HEK293 (cell line): ENCODE measurements around the gene KDM4B.

Source experiments
- CTCF ChIA-PET: fragments of 350-600 bp; formaldehyde crosslinking; extraction: SDS; loops from one replicate; lab custom pipeline; 2021; ENCODE audit warnings: antibody characterized with exemption; lab: Yijun Ruan, JAX
- POLR2A ChIA-PET: fragments of 300-600 bp; formaldehyde crosslinking; extraction: SDS; loops from one replicate; lab custom pipeline; 2020; ENCODE audit warnings: antibody characterized with exemption, inconsistent platforms; lab: Yijun Ruan, JAX
- H3K27ac ChIP-seq: fragments of 200-500 bp; sonication (Bioruptor generic); 2 replicates; pipeline ENCODE4 v1.5.1; 2014; ENCODE audit warnings: low read depth, low read length, control low read depth, inconsistent platforms; ENCODE audit errors: extremely low read depth
- H3K36me3 ChIP-seq, 2 experiments: fragments of 200-500 bp in 1 of 2; sonication (Bioruptor generic) in 1 of 2; 1 replicate in 1 of 2; 2 replicates in 1 of 2; pipeline ENCODE4 v1.5.1; 2014 to 2017; ENCODE audit warnings: inconsistent platforms in 2 of 2, low read length in 2 of 2; ENCODE audit not compliant: control insufficient read depth in 2 of 2, insufficient read depth in 1 of 2
- H3K4me1 ChIP-seq: fragments of 200-500 bp; sonication (Bioruptor generic); 2 replicates; pipeline ENCODE4 v1.5.1; 2014; ENCODE audit warnings: mild to moderate bottlenecking, low read length, inconsistent platforms; ENCODE audit not compliant: control insufficient read depth, insufficient read depth
- H3K4me3 ChIP-seq: 2 replicates; pipeline ENCODE4 v1.5.1; 2011; ENCODE audit warnings: low read depth, mild to moderate bottlenecking, control low read depth, low read length, moderate library complexity
- H3K9me3 ChIP-seq: fragments of 200-500 bp; sonication (Bioruptor generic); 2 replicates; pipeline ENCODE4 v1.5.1; 2014; ENCODE audit warnings: low read depth, low read length, inconsistent platforms; ENCODE audit not compliant: control insufficient read depth, insufficient read depth
- GLIS2 ChIP-seq: fragments of 450-650 bp; formaldehyde crosslinking; IDR thresholded peaks from 2 replicates; pipeline ENCODE4 v1.5.1; 2016; ENCODE audit warnings: missing biosample characterization, missing genetic modification characterization
- PATZ1 ChIP-seq: fragments of 450-650 bp; formaldehyde crosslinking; IDR thresholded peaks from 2 replicates; pipeline ENCODE4 v1.5.1; 2016; ENCODE audit warnings: missing biosample characterization, missing genetic modification characterization
- YY2 ChIP-seq: fragments of 450-650 bp; formaldehyde crosslinking; IDR thresholded peaks from 2 replicates; pipeline ENCODE4 v1.5.1; 2016; ENCODE audit warnings: missing biosample characterization, missing genetic modification characterization
- ZBTB20 ChIP-seq: fragments of 450-650 bp; formaldehyde crosslinking; IDR thresholded peaks from 2 replicates; pipeline ENCODE4 v1.5.1; 2016; ENCODE audit warnings: missing biosample characterization, missing genetic modification characterization
- ZBTB21 ChIP-seq: fragments of 450-650 bp; formaldehyde crosslinking; IDR thresholded peaks from 2 replicates; pipeline ENCODE4 v1.5.1; 2017; ENCODE audit warnings: missing biosample characterization, missing genetic modification characterization
- ZBTB7A ChIP-seq: fragments of 450-650 bp; formaldehyde crosslinking; IDR thresholded peaks from 2 replicates; pipeline ENCODE4 v1.5.1; 2016; ENCODE audit warnings: low read depth, missing biosample characterization, missing genetic modification characterization
- ZFHX2 ChIP-seq: fragments of 450-650 bp; formaldehyde crosslinking; conservative IDR thresholded peaks from 2 replicates; pipeline ENCODE4 v1.5.1; 2016; ENCODE audit warnings: missing biosample characterization, missing genetic modification characterization
- ZFP69B ChIP-seq: fragments of 450-650 bp; formaldehyde crosslinking; IDR thresholded peaks from 2 replicates; pipeline ENCODE4 v1.5.1; 2016; ENCODE audit warnings: missing biosample characterization, missing genetic modification characterization
- ZNF324 ChIP-seq: fragments of 450-650 bp; formaldehyde crosslinking; IDR thresholded peaks from 2 replicates; pipeline ENCODE4 v1.5.1; 2016; ENCODE audit warnings: missing biosample characterization, missing genetic modification characterization
- ZNF335 ChIP-seq: fragments of 450-650 bp; formaldehyde crosslinking; conservative IDR thresholded peaks from 2 replicates; pipeline ENCODE4 v1.5.1; 2016; ENCODE audit warnings: missing biosample characterization, missing genetic modification characterization
- ZNF600 ChIP-seq: fragments of 450-650 bp; formaldehyde crosslinking; IDR thresholded peaks from 2 replicates; pipeline ENCODE4 v1.5.1; 2016; ENCODE audit warnings: missing biosample characterization, missing genetic modification characterization
- ZNF670 ChIP-seq: fragments of 450-650 bp; formaldehyde crosslinking; IDR thresholded peaks from 2 replicates; pipeline ENCODE4 v1.5.1; 2016; ENCODE audit warnings: missing biosample characterization, missing genetic modification characterization, low read depth
- ZNF701 ChIP-seq: fragments of 450-650 bp; formaldehyde crosslinking; IDR thresholded peaks from 2 replicates; pipeline ENCODE4 v1.5.1; 2016; ENCODE audit warnings: missing biosample characterization, missing genetic modification characterization
- ZNF830 ChIP-seq: fragments of 450-650 bp; IDR thresholded peaks from 2 replicates; pipeline ENCODE4 v1.5.0; 2018; ENCODE audit warnings: missing biosample characterization, missing genetic modification characterization, low read depth, mild to moderate bottlenecking, moderate library complexity
- ZSCAN30 ChIP-seq: fragments of 450-650 bp; IDR thresholded peaks from 2 replicates; pipeline ENCODE4 v1.5.1; 2018; ENCODE audit warnings: missing biosample characterization, mild to moderate bottlenecking, missing genetic modification characterization, moderate library complexity
- TF ChIP-seq, protein P1 (sequence below): fragments of 450-650 bp; formaldehyde crosslinking; IDR thresholded peaks from 2 replicates; pipeline ENCODE4 v1.5.1; 2016; ENCODE audit warnings: missing biosample characterization, missing genetic modification characterization
- TF ChIP-seq, protein P2 (sequence below): fragments of 450-650 bp; formaldehyde crosslinking; IDR thresholded peaks from 2 replicates; pipeline ENCODE4 v1.5.1; 2016; ENCODE audit warnings: missing biosample characterization, missing genetic modification characterization
- TF ChIP-seq, protein P3 (sequence below): fragments of 450-650 bp; formaldehyde crosslinking; IDR thresholded peaks from 2 replicates; pipeline ENCODE4 v1.5.1; 2016; ENCODE audit warnings: missing biosample characterization, missing genetic modification characterization
- TF ChIP-seq, protein P4 (sequence below): fragments of 450-650 bp; formaldehyde crosslinking; IDR thresholded peaks from 2 replicates; pipeline ENCODE4 v1.5.1; 2016; ENCODE audit warnings: missing biosample characterization, missing genetic modification characterization
- TF ChIP-seq, protein P5 (sequence below): fragments of 450-650 bp; formaldehyde crosslinking; optimal IDR thresholded peaks from 2 replicates; pipeline ENCODE3; 2016; ENCODE audit warnings: missing biosample characterization, mild to moderate bottlenecking, missing genetic modification characterization

Gene KDM4B

DNA sequence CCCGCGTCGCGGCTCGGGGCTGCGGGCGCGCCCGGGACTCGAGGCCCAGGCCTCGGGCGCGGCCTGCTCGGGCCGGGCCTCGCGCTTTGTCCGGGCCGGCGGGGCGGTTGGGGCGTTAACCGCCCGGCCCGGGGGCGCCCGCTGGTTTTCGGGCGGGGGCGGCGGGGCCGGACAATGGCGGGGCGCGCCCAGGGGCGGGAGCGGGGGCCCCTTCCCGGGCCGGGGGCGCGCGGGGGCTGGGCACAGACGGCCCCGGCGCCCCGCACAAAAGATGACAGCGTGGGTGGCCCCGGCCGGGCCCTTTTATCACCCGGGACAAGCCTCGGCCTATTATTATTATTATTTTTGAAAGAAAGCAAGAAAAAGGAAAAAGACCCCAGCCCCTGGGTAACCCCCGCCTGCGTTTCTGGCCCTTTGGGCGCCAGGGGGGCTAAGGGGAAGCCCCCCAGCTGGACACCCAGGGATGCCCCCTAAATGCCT, 419 bp downstream of the KDM4B start:
- TF ChIP-seq, protein P1, sequence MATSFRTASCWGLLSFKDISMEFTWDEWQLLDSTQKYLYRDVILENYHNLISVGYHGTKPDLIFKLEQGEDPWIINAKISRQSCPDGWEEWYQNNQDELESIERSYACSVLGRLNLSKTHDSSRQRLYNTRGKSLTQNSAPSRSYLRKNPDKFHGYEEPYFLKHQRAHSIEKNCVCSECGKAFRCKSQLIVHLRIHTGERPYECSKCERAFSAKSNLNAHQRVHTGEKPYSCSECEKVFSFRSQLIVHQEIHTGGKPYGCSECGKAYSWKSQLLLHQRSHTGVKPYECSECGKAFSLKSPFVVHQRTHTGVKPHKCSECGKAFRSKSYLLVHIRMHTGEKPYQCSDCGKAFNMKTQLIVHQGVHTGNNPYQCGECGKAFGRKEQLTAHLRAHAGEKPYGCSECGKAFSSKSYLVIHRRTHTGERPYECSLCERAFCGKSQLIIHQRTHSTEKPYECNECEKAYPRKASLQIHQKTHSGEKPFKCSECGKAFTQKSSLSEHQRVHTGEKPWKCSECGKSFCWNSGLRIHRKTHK (tag by site-specific recombination) = no peak
- TF ChIP-seq ZSCAN30 (no peak), ZFHX2 (0 out of 2 replicates have a peak, but pooled peaks have one; percentile 4)
- TF ChIP-seq, protein P2, sequence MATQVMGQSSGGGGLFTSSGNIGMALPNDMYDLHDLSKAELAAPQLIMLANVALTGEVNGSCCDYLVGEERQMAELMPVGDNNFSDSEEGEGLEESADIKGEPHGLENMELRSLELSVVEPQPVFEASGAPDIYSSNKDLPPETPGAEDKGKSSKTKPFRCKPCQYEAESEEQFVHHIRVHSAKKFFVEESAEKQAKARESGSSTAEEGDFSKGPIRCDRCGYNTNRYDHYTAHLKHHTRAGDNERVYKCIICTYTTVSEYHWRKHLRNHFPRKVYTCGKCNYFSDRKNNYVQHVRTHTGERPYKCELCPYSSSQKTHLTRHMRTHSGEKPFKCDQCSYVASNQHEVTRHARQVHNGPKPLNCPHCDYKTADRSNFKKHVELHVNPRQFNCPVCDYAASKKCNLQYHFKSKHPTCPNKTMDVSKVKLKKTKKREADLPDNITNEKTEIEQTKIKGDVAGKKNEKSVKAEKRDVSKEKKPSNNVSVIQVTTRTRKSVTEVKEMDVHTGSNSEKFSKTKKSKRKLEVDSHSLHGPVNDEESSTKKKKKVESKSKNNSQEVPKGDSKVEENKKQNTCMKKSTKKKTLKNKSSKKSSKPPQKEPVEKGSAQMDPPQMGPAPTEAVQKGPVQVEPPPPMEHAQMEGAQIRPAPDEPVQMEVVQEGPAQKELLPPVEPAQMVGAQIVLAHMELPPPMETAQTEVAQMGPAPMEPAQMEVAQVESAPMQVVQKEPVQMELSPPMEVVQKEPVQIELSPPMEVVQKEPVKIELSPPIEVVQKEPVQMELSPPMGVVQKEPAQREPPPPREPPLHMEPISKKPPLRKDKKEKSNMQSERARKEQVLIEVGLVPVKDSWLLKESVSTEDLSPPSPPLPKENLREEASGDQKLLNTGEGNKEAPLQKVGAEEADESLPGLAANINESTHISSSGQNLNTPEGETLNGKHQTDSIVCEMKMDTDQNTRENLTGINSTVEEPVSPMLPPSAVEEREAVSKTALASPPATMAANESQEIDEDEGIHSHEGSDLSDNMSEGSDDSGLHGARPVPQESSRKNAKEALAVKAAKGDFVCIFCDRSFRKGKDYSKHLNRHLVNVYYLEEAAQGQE (tag by site-specific recombination) = no peak
- TF ChIP-seq, protein P3, sequence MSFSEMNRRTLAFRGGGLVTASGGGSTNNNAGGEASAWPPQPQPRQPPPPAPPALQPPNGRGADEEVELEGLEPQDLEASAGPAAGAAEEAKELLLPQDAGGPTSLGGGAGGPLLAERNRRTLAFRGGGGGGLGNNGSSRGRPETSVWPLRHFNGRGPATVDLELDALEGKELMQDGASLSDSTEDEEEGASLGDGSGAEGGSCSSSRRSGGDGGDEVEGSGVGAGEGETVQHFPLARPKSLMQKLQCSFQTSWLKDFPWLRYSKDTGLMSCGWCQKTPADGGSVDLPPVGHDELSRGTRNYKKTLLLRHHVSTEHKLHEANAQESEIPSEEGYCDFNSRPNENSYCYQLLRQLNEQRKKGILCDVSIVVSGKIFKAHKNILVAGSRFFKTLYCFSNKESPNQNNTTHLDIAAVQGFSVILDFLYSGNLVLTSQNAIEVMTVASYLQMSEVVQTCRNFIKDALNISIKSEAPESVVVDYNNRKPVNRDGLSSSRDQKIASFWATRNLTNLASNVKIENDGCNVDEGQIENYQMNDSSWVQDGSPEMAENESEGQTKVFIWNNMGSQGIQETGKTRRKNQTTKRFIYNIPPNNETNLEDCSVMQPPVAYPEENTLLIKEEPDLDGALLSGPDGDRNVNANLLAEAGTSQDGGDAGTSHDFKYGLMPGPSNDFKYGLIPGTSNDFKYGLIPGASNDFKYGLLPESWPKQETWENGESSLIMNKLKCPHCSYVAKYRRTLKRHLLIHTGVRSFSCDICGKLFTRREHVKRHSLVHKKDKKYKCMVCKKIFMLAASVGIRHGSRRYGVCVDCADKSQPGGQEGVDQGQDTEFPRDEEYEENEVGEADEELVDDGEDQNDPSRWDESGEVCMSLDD (tag by site-specific recombination) = 0 out of 2 replicates have a peak, but pooled peaks have one; percentile 37
- TF ChIP-seq, all 188 proteins: peak for 2
- ChIA-PET POLR2A (interaction anchor here (0.7 to 3.0 kb wide), 11 partner anchors 10 to 567 kb away, joined by 3 to 20 read pairs (median 5); partner anchors contain the start of gene CHAF1A), CTCF (interaction anchor here (0.7 to 4.3 kb wide), 4 partner anchors 57 to 159 kb away, joined by 3 to 32 read pairs (median 8); no protein-coding TSS in a partner anchor)
- H3K9me3 ChIP-seq = no peaks in the 10 kb centered on the region
- peaks cover 5 to 7% of the 10 kb centered on the region in 2 experiments; a peak in 2 of 3 replicates for H3K36me3 ChIP-seq
- peaks cover 6% of the 10 kb centered on the region for H3K4me1 ChIP-seq
- peak overlapping the region; percentile 71 for H3K4me3 ChIP-seq
- H3K27ac ChIP-seq = peak overlapping the region; percentile 79; the same call in 1 of the 2 replicates

DNA sequence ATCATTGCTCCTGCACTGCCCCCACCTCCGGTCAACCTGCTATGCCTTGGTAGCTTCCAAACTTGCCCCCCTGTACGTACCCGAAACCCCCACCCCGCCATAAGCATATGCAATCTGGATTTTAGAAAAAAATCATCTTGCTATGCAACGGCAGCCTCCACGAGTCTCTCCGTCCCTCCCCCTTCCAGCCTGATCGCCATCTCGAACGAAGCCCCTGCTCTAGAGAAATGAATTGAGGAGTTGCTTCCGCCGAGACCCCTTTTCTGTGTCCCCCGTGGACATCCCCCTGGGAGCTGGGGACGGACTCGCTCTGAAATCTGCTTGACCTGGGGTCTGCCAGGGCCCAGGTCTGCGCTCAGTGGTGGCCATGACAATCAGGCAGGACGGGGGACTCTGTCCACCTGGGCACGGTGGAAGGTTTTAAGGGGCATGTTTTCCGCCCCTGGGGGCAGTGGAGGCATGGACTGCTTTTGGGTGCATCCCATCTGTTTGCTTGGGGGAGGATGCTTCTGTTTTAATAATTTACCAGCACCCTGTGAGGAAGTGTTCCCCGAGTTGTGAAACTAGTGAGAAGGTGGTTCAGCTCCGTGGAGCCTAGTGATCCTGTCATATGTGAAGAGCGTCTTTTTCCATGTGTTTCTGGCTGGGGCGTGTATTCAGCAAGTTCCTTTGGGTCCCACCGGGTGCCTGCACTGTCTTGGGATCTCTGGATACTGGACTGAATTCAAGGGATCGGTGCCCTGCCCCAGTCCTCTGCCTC, 1.0 kb downstream of the KDM4B start:
- H3K4me1 ChIP-seq = peaks cover 6% of the 10 kb centered on the region
- H3K9me3 ChIP-seq = no peaks in the 10 kb centered on the region
- CTCF ChIA-PET = interaction anchor here (0.9 to 4.3 kb wide), 6 partner anchors 32 to 236 kb away, joined by 3 to 32 read pairs (median 4); no protein-coding TSS in a partner anchor
- POLR2A ChIA-PET = interaction anchor here (1.2 to 3.0 kb wide), 2 partner anchors 9 to 61 kb away, joined by 3 to 20 read pairs; no protein-coding TSS in a partner anchor
- H3K36me3 ChIP-seq = peaks cover under 1 to 3% of the 10 kb centered on the region in 2 experiments; a peak in 2 of 3 replicates
- peak overlapping the region; percentile 71 for H3K4me3 ChIP-seq
- H3K27ac ChIP-seq = peak overlapping the region; percentile 79; the same call in 1 of the 2 replicates
- TF ChIP-seq ZBTB7A (tag by site-specific recombination) (0 out of 2 replicates have a peak, but pooled peaks have one; percentile 64), PATZ1 (tag by site-specific recombination) (peak; percentile 76), ZBTB21 (tag by site-specific recombination) (no peak), ZNF600 (peak; percentile 19; the same call in 1 of the 2 replicates), ZBTB20 (tag by site-specific recombination) (peak; percentile 73), ZNF324 (tag by site-specific recombination) (no peak), ZNF335 (tag by site-specific recombination) (peak; percentile 79), ZNF830 (tag by site-specific recombination) (no peak), ZFP69B (tag by site-specific recombination) (peak; percentile 58; the same call in 1 of the 2 replicates), ZFHX2 (0 out of 2 replicates have a peak, but pooled peaks have one; percentile 1), YY2 (0 out of 2 replicates have a peak, but pooled peaks have one; percentile 19), ZNF670 (tag by site-specific recombination) (no peak), GLIS2 (tag by site-specific recombination) (peak; percentile 48), ZNF701 (tag by site-specific recombination) (no peak)
- TF ChIP-seq, protein P4, sequence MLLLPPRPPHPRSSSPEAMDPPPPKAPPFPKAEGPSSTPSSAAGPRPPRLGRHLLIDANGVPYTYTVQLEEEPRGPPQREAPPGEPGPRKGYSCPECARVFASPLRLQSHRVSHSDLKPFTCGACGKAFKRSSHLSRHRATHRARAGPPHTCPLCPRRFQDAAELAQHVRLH (tag by site-specific recombination) = no peak
- TF ChIP-seq, protein P5, sequence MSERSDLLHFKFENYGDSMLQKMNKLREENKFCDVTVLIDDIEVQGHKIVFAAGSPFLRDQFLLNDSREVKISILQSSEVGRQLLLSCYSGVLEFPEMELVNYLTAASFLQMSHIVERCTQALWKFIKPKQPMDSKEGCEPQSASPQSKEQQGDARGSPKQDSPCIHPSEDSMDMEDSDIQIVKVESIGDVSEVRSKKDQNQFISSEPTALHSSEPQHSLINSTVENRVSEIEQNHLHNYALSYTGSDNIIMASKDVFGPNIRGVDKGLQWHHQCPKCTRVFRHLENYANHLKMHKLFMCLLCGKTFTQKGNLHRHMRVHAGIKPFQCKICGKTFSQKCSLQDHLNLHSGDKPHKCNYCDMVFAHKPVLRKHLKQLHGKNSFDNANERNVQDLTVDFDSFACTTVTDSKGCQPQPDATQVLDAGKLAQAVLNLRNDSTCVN (tag by site-specific recombination) = no peak
